GM23338 (cell line): ENCODE measurements around the gene EXOC3. TPM values are rescaled to one million over a fixed set of nuclear protein-coding genes. Genes with fewer than 3 reads are reported as not detected.

ENCODE experiments used
- ATAC-seq: fragments of 200-7000 bp; cut with Tn5 transposase; 3 replicates; pipeline ENCODE4 v1.9.1; 2020
- DNase-seq: peaks from one replicate; pipeline ENCODE4 v3.0.0-alpha.2; 2015; ENCODE audit warnings: low spot score
- H2AFZ ChIP-seq: fragments of 200-600 bp; sonication (generic); 2 replicates; pipeline ENCODE4 v1.8.0; 2016; ENCODE audit warnings: antibody characterized with exemption, mild to moderate bottlenecking, moderate library complexity
- H3F3A ChIP-seq: fragments of 200-600 bp; sonication (generic); replicated peaks from 2 replicates; pipeline ENCODE4 v1.8.0; 2017; ENCODE audit warnings: antibody characterized with exemption, mixed run types, low read depth
- H3K27ac ChIP-seq: fragments of 200-600 bp; sonication (generic); 2 replicates; pipeline ENCODE4 v1.6.1; 2016; ENCODE audit warnings: low read depth
- H3K27me3 ChIP-seq: fragments of 200-600 bp; sonication (generic); 2 replicates; pipeline ENCODE4 v1.8.0; 2016; ENCODE audit warnings: mild to moderate bottlenecking, mixed run types, moderate library complexity; ENCODE audit not compliant: insufficient read depth
- H3K36me3 ChIP-seq: fragments of 200-600 bp; sonication (generic); 2 replicates; pipeline ENCODE4 v1.8.0; 2016; ENCODE audit warnings: mild to moderate bottlenecking; ENCODE audit not compliant: insufficient read depth
- H3K4me1 ChIP-seq: fragments of 200-600 bp; sonication (generic); 2 replicates; pipeline ENCODE4 v1.8.0; 2016; ENCODE audit warnings: mild to moderate bottlenecking, moderate library complexity; ENCODE audit not compliant: insufficient read depth
- H3K4me2 ChIP-seq: fragments of 200-600 bp; sonication (generic); 2 replicates; pipeline ENCODE4 v1.7.1; 2017; ENCODE audit warnings: mixed run types
- H3K4me3 ChIP-seq: fragments of 200-600 bp; sonication (generic); 2 replicates; pipeline ENCODE4 v1.6.1; 2016; ENCODE audit warnings: mixed run types
- H3K79me2 ChIP-seq: fragments of 200-600 bp; sonication (generic); replicated peaks from 2 replicates; pipeline ENCODE4 v1.8.0; 2017; ENCODE audit warnings: mild to moderate bottlenecking; ENCODE audit not compliant: insufficient read depth
- H3K9me2 ChIP-seq: fragments of 200-600 bp; sonication (generic); 2 replicates; pipeline ENCODE4 v1.8.0; 2017; ENCODE audit not compliant: insufficient read depth
- H4K20me1 ChIP-seq: fragments of 200-600 bp; sonication (generic); replicated peaks from 2 replicates; pipeline ENCODE4 v1.8.0; 2017; ENCODE audit warnings: mild to moderate bottlenecking; ENCODE audit not compliant: insufficient read depth
- H3K27ac Mint-ChIP-seq: 2 replicates; pipeline ENCODE4 v1.8.0; 2020; ENCODE audit warnings: inconsistent platforms, mild to moderate bottlenecking, moderate library complexity, mixed read lengths
- H3K27me3 Mint-ChIP-seq: 3 replicates; pipeline ENCODE4 v1.8.0; 2022; ENCODE audit warnings: low read depth, mild to moderate bottlenecking, moderate library complexity, mixed read lengths, inconsistent platforms; ENCODE audit not compliant: insufficient read depth, poor library complexity
- H3K36me3 Mint-ChIP-seq: 3 replicates; pipeline ENCODE4 v1.8.0; 2021; ENCODE audit warnings: low read depth, mild to moderate bottlenecking, inconsistent platforms, moderate library complexity, mixed read lengths
- H3K4me1 Mint-ChIP-seq: 3 replicates; pipeline ENCODE4 v1.8.0; 2020; ENCODE audit warnings: mild to moderate bottlenecking, inconsistent platforms, mixed read lengths
- H3K4me3 Mint-ChIP-seq: 3 replicates; pipeline ENCODE4 v1.8.0; 2021; ENCODE audit warnings: moderate library complexity, mild to moderate bottlenecking, inconsistent platforms, mixed read lengths
- H3K9me3 Mint-ChIP-seq: 3 replicates; pipeline ENCODE4 v1.8.0; 2020; ENCODE audit warnings: moderate library complexity, mild to moderate bottlenecking, inconsistent platforms, mixed read lengths
- ETS1 ChIP-seq: IDR thresholded peaks from 2 replicates; pipeline ENCODE4 v1.6.1; 2016; ENCODE audit warnings: antibody characterized with exemption
- EZH2 ChIP-seq: fragments of 200-600 bp; sonication (generic); IDR thresholded peaks from one replicate; pipeline ENCODE4 v1.8.0; 2017; ENCODE audit warnings: antibody characterized with exemption, mild to moderate bottlenecking, low read depth; ENCODE audit not compliant: unreplicated experiment
- EZH2phosphoT487 ChIP-seq: fragments of 200-600 bp; sonication (generic); IDR thresholded peaks from one replicate; pipeline ENCODE4 v1.8.1; 2018; ENCODE audit warnings: antibody characterized with exemption; ENCODE audit not compliant: unreplicated experiment
- JUNB ChIP-seq: IDR thresholded peaks from one replicate; pipeline ENCODE4 v1.6.1; 2016; ENCODE audit warnings: antibody characterized with exemption; ENCODE audit not compliant: unreplicated experiment
- NANOG ChIP-seq: IDR thresholded peaks from 2 replicates; pipeline ENCODE4 v1.6.1; 2016; ENCODE audit warnings: antibody characterized with exemption, borderline replicate concordance
- POLR2AphosphoS5 ChIP-seq: IDR thresholded peaks from 2 replicates; pipeline ENCODE4 v1.6.1; 2016; ENCODE audit warnings: antibody characterized with exemption, low read depth
- REST ChIP-seq: IDR thresholded peaks from one replicate; pipeline ENCODE4 v1.6.1; 2018; ENCODE audit warnings: antibody characterized with exemption; ENCODE audit not compliant: unreplicated experiment
- STAT1 ChIP-seq: IDR thresholded peaks from one replicate; pipeline ENCODE4 v1.6.1; 2016; ENCODE audit warnings: antibody characterized with exemption; ENCODE audit not compliant: unreplicated experiment
- ZNF331 ChIP-seq: fragments of 250-450 bp; sonication (Bioruptor Pico); IDR thresholded peaks from 2 replicates; pipeline ENCODE4 v1.5.0; 2020; ENCODE audit warnings: low read depth, mild to moderate bottlenecking, moderate library complexity
- polyA plus RNA-seq: library from polyadenylated mRNA; unstranded; fragments of >200 nt; fragmentation: Nextera tagmentation; extraction: Ambion mirVana; gene quantifications from 2 replicates; pipeline ENCODE4 v1.2.1, GENCODE V29; 2016
- total RNA-seq: library from RNA; depleted of rRNA; stranded (reverse); fragments of >200 nt; shearing (Covaris generic); gene quantifications from 2 replicates; pipeline ENCODE4 v1.2.3, GENCODE V29; 2014

The EXOC3 gene
- total and polyA plus RNA-seq, 2 experiments from 2014 or later = 13.4 to 31.6 TPM

GRCh38 chr5:475704-476101 is 32.7 kb downstream of the EXOC3 start:
- Mint-ChIP-seq H3K27me3 (peaks cover 35% of the 10 kb centered on the region), H3K27ac (no peak overlapping the region), H3K4me1 (peaks cover 8% of the 10 kb centered on the region; the same call in 2 of the 3 replicates), H3K36me3 (no peaks in the 10 kb centered on the region), H3K4me3 (peak overlapping the region; percentile 38; the same call in 1 of the 3 replicates), H3K9me3 (no peaks in the 10 kb centered on the region)
- Histone ChIP-seq H3K9me2 (no peaks in the 10 kb centered on the region), H3K4me1 (no peaks in the 10 kb centered on the region), H4K20me1 (peaks cover 4% of the 10 kb centered on the region; the same call in 1 of the 2 replicates), H2AFZ (no peak overlapping the region), H3K27me3 (peaks cover 34% of the 10 kb centered on the region), H3K4me2 (no peak overlapping the region; the same call in 1 of the 2 replicates), H3K4me3 (no peak overlapping the region; the same call in 1 of the 2 replicates), H3K27ac (no peak overlapping the region), H3K36me3 (no peaks in the 10 kb centered on the region), H3F3A (no peaks in the 10 kb centered on the region), H3K79me2 (no peaks in the 10 kb centered on the region)
- TF ChIP-seq REST = no peak
- TF ChIP-seq JUNB = no peak
- TF ChIP-seq ETS1 = no peak
- TF ChIP-seq POLR2AphosphoS5 = no peak
- no peak for TF ChIP-seq EZH2
- TF ChIP-seq STAT1 = no peak
- TF ChIP-seq ZNF331 (CRISPR knock-in tag) = no peak
- TF ChIP-seq NANOG = no peak
- TF ChIP-seq EZH2phosphoT487 = no peak
- ATAC-seq (no peak), DNase-seq (no peak)

- Histone ChIP-seq H3K27me3 (peaks cover 34% of the 10 kb centered on the region), H3K36me3 (no peaks in the 10 kb centered on the region), H3K4me1 (no peaks in the 10 kb centered on the region), H3K9me2 (no peaks in the 10 kb centered on the region), H3K4me2 (no peak overlapping the region), H4K20me1 (0 out of 2 replicates have a peak, but pooled peaks cover 3% of the 10 kb centered on the region), H3K79me2 (no peaks in the 10 kb centered on the region), H2AFZ (no peak overlapping the region), H3F3A (no peaks in the 10 kb centered on the region), H3K27ac (no peak overlapping the region), H3K4me3 (no peak overlapping the region)
- Mint-ChIP-seq H3K9me3 (no peaks in the 10 kb centered on the region), H3K27ac (no peak overlapping the region), H3K27me3 (peaks cover 35% of the 10 kb centered on the region), H3K4me1 (peaks cover 8% of the 10 kb centered on the region; the same call in 2 of the 3 replicates), H3K4me3 (no peak overlapping the region), H3K36me3 (no peaks in the 10 kb centered on the region)
- ATAC-seq (no peak), DNase-seq (no peak)
- TF ChIP-seq JUNB = no peak
These were observed 33.3 kb downstream of the EXOC3 start for GRCh38 chr5:476102-476813.
